ENCODE results near the gene IPO7. TPM values are rescaled to one million over a fixed set of nuclear protein-coding genes. Genes with fewer than 3 reads are reported as not detected.

Gene IPO7
- total and polyA plus RNA-seq, 2 of the 13 experiments (the other 11 are each of a cell fraction or from before 2014, with no cell fraction given) = 59.4 to 98.4 TPM

DNA sequence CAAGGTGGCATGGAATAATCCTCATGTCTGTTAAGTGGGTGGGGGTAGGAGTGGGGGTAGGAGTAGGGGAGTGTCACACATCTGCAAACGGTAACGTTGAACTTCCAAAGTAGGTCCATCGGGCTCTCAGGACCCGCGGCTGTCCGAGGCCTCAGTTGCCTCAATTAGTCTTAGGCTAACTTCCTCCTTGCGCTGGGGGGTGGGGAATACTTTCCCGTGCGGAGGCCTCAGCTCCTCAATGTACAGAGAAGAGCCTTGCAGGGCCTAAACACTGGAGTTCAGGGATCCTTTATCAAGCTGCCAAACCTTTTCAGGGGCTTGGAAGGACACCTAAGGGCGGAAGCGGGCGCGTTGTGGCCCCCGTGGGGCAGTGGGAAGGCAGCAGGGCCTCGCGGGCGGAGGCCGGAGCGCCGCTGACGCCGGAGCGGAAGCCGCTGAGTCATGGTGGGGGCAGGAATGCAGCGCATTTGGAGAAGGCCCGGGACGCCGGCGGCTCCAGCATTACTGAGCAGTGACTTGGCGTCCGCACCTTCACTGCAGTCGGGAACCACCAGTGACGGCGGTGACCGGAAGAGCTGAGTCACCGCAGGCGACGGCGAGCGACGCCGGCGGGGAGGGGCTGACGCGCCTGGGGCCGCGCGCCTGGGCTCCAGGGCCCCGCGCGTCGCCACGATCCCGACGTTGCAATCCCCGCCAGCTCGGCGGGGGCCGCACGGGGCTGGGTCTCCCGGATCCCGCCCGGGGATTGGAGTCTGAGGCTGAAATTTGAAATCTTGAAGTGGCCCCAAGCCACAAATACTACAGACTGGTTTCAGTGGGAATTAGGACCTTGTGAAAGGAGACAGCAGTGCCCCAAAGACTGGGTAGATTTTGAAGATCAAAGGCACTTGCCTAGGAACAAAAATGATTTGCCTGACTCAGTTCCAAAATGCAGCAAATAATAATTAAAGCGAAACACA lies 20.2 kb upstream of the IPO7 start (continued):
- TF ChIP-seq, protein P1, sequence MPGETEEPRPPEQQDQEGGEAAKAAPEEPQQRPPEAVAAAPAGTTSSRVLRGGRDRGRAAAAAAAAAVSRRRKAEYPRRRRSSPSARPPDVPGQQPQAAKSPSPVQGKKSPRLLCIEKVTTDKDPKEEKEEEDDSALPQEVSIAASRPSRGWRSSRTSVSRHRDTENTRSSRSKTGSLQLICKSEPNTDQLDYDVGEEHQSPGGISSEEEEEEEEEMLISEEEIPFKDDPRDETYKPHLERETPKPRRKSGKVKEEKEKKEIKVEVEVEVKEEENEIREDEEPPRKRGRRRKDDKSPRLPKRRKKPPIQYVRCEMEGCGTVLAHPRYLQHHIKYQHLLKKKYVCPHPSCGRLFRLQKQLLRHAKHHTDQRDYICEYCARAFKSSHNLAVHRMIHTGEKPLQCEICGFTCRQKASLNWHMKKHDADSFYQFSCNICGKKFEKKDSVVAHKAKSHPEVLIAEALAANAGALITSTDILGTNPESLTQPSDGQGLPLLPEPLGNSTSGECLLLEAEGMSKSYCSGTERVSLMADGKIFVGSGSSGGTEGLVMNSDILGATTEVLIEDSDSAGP (CRISPR knock-in tag; IDR thresholded peaks at IDR 0.05; ENCODE audit: borderline replicate concordance) = peak; percentile 87; the same call in 1 of the 2 replicates
- no peak; the same call in 1 of the 2 replicates for TF ChIP-seq REL (CRISPR knock-in tag; conservative IDR thresholded peaks at IDR 0.05)
- no peak for TF ChIP-seq ZNF674 (CRISPR knock-in tag; IDR thresholded peaks at IDR 0.05; ENCODE audit: low read depth)
- TF ChIP-seq FOXK2 (IDR thresholded peaks at IDR 0.05) = no peak
- TF ChIP-seq TBX3 (IDR thresholded peaks at IDR 0.05; ENCODE audit: borderline replicate concordance) = no peak
- no peak for TF ChIP-seq ATRX (CRISPR knock-in tag; IDR thresholded peaks at IDR 0.05; ENCODE audit: borderline replicate concordance)
- TF ChIP-seq, protein P2, sequence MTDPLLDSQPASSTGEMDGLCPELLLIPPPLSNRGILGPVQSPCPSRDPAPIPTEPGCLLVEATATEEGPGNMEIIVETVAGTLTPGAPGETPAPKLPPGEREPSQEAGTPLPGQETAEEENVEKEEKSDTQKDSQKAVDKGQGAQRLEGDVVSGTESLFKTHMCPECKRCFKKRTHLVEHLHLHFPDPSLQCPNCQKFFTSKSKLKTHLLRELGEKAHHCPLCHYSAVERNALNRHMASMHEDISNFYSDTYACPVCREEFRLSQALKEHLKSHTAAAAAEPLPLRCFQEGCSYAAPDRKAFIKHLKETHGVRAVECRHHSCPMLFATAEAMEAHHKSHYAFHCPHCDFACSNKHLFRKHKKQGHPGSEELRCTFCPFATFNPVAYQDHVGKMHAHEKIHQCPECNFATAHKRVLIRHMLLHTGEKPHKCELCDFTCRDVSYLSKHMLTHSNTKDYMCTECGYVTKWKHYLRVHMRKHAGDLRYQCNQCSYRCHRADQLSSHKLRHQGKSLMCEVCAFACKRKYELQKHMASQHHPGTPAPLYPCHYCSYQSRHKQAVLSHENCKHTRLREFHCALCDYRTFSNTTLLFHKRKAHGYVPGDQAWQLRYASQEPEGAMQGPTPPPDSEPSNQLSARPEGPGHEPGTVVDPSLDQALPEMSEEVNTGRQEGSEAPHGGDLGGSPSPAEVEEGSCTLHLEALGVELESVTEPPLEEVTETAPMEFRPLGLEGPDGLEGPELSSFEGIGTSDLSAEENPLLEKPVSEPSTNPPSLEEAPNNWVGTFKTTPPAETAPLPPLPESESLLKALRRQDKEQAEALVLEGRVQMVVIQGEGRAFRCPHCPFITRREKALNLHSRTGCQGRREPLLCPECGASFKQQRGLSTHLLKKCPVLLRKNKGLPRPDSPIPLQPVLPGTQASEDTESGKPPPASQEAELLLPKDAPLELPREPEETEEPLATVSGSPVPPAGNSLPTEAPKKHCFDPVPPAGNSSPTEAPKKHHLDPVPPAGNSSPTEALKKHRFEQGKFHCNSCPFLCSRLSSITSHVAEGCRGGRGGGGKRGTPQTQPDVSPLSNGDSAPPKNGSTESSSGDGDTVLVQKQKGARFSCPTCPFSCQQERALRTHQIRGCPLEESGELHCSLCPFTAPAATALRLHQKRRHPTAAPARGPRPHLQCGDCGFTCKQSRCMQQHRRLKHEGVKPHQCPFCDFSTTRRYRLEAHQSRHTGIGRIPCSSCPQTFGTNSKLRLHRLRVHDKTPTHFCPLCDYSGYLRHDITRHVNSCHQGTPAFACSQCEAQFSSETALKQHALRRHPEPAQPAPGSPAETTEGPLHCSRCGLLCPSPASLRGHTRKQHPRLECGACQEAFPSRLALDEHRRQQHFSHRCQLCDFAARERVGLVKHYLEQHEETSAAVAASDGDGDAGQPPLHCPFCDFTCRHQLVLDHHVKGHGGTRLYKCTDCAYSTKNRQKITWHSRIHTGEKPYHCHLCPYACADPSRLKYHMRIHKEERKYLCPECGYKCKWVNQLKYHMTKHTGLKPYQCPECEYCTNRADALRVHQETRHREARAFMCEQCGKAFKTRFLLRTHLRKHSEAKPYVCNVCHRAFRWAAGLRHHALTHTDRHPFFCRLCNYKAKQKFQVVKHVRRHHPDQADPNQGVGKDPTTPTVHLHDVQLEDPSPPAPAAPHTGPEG (CRISPR knock-in tag; IDR thresholded peaks at IDR 0.05) = peak; percentile 93
- TF ChIP-seq, protein P3, sequence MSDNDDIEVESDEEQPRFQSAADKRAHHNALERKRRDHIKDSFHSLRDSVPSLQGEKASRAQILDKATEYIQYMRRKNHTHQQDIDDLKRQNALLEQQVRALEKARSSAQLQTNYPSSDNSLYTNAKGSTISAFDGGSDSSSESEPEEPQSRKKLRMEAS (IDR thresholded peaks at IDR 0.05) = peak; percentile 85
- TF ChIP-seq NFE2 (CRISPR knock-in tag; IDR thresholded peaks at IDR 0.05) = peak; percentile 89
- peak; percentile 89 for TF ChIP-seq JUND (CRISPR knock-in tag; IDR thresholded peaks at IDR 0.05)
- TF ChIP-seq, protein P4, sequence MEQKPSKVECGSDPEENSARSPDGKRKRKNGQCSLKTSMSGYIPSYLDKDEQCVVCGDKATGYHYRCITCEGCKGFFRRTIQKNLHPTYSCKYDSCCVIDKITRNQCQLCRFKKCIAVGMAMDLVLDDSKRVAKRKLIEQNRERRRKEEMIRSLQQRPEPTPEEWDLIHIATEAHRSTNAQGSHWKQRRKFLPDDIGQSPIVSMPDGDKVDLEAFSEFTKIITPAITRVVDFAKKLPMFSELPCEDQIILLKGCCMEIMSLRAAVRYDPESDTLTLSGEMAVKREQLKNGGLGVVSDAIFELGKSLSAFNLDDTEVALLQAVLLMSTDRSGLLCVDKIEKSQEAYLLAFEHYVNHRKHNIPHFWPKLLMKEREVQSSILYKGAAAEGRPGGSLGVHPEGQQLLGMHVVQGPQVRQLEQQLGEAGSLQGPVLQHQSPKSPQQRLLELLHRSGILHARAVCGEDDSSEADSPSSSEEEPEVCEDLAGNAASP (CRISPR knock-in tag; IDR thresholded peaks at IDR 0.05; ENCODE audit: borderline replicate concordance) = no peak; the same call in 1 of the 2 replicates
- TF ChIP-seq, protein P5, sequence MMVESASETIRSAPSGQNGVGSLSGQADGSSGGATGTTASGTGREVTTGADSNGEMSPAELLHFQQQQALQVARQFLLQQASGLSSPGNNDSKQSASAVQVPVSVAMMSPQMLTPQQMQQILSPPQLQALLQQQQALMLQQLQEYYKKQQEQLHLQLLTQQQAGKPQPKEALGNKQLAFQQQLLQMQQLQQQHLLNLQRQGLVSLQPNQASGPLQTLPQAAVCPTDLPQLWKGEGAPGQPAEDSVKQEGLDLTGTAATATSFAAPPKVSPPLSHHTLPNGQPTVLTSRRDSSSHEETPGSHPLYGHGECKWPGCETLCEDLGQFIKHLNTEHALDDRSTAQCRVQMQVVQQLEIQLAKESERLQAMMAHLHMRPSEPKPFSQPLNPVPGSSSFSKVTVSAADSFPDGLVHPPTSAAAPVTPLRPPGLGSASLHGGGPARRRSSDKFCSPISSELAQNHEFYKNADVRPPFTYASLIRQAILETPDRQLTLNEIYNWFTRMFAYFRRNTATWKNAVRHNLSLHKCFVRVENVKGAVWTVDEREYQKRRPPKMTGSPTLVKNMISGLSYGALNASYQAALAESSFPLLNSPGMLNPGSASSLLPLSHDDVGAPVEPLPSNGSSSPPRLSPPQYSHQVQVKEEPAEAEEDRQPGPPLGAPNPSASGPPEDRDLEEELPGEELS (CRISPR knock-in tag; IDR thresholded peaks at IDR 0.05) = peak; percentile 72
- peak; percentile 44; the same call in 1 of the 2 replicates for TF ChIP-seq RAD21 (CRISPR knock-in tag; IDR thresholded peaks at IDR 0.05)

All from HepG2 (cell line).